Aorta (tissue), 5 donors: ENCODE measurements around the gene SEMA3F. TPM values are rescaled to one million over a fixed set of nuclear protein-coding genes. Genes with fewer than 3 reads are reported as not detected.

Source experiments
- ATAC-seq: fragments of 200-7000 bp; cut with Tn5 transposase; one replicate; pipeline ENCODE4 v1.9.1; 2022; ENCODE audit warnings: moderate library complexity; ENCODE audit not compliant: low FRiP score
- DNase-seq, 2 donors: peaks; one replicate each; pipeline ENCODE4 v3.0.0-alpha.2; 2020
- H3K27ac ChIP-seq, 2 donors: one replicate each; pipeline ENCODE4 v1.5.1; 2013; ENCODE audit warnings: low read length in 2 of 2, mild to moderate bottlenecking in 2 of 2, moderate library complexity in 2 of 2, control low read depth in 1 of 2, inconsistent platforms in 1 of 2, low read depth in 1 of 2
- H3K27me3 ChIP-seq, 2 donors: one replicate each; pipeline ENCODE4 v1.6.1; 2013; ENCODE audit warnings: control low read depth in 1 of 2, low read length in 1 of 2, mild to moderate bottlenecking in 1 of 2, moderate library complexity in 1 of 2; ENCODE audit not compliant: insufficient read depth in 2 of 2, control insufficient read depth in 1 of 2
- H3K36me3 ChIP-seq, 2 donors: one replicate each; pipeline ENCODE4 v1.6.1; 2013; ENCODE audit warnings: control low read depth in 1 of 2, low read length in 1 of 2, mild to moderate bottlenecking in 1 of 2; ENCODE audit not compliant: insufficient read depth in 2 of 2, control insufficient read depth in 1 of 2
- H3K4me1 ChIP-seq, 2 donors: one replicate each; pipeline ENCODE4 v1.6.1; 2013; ENCODE audit warnings: low read length in 2 of 2, control low read depth in 1 of 2, mild to moderate bottlenecking in 1 of 2, moderate library complexity in 1 of 2; ENCODE audit not compliant: insufficient read depth in 2 of 2, control insufficient read depth in 1 of 2
- H3K4me3 ChIP-seq, 2 donors: one replicate each; pipeline ENCODE4 v1.5.1; 2013; ENCODE audit warnings: low read length in 2 of 2, control low read depth in 1 of 2, mild to moderate bottlenecking in 1 of 2
- H3K9me3 ChIP-seq: one replicate; pipeline ENCODE4 v1.6.1; 2013; ENCODE audit warnings: mild to moderate bottlenecking, low read length; ENCODE audit not compliant: control insufficient read depth
- WGBS, 2 donors: extraction: QIAGEN DNeasy Blood & Tissue Kit; methylation state at CpG; one replicate each; pipeline ENCODE4 v1.1.7; 2013; 5-methylcytosine and 5-hydroxymethylcytosine counted together
- intact Hi-C, 2 donors: fragments of 100-400 bp; cut with DNase I; formaldehyde crosslinking; loops; one replicate each; pipeline versions ENCODE4 v1.14.2 to v1.15.0; 2022
- polyA plus RNA-seq, 2 donors: library from polyadenylated mRNA; stranded (reverse); fragments of 200-250 nt; gene quantifications; one replicate each; pipeline ENCODE4 v1.2.3, GENCODE V29; 2013
- total RNA-seq, 2 donors: library from RNA; stranded (reverse); fragmentation: NEBNext Ultra II Directional; extraction: Animal tissue kit (Norgen Biotek cat#: 25700); gene quantifications; one replicate each; pipeline ENCODE4 v1.2.1, GENCODE V29; 2021
- donor health status: healthy with polysubstance abuse.
- donor health status: Bipolar disorder and iron deficiency.
- donor health status: DM: no; HTN: no; CAD: no.
- donor health status: DM: no; HTN: no; CAD: no.
- donor health status: DM: yes; HTN: yes; CAD: no.

SEMA3F gene
- total and polyA plus RNA-seq, 4 donors: 10.3 to 40.3 (median 28.3) TPM

DNA sequence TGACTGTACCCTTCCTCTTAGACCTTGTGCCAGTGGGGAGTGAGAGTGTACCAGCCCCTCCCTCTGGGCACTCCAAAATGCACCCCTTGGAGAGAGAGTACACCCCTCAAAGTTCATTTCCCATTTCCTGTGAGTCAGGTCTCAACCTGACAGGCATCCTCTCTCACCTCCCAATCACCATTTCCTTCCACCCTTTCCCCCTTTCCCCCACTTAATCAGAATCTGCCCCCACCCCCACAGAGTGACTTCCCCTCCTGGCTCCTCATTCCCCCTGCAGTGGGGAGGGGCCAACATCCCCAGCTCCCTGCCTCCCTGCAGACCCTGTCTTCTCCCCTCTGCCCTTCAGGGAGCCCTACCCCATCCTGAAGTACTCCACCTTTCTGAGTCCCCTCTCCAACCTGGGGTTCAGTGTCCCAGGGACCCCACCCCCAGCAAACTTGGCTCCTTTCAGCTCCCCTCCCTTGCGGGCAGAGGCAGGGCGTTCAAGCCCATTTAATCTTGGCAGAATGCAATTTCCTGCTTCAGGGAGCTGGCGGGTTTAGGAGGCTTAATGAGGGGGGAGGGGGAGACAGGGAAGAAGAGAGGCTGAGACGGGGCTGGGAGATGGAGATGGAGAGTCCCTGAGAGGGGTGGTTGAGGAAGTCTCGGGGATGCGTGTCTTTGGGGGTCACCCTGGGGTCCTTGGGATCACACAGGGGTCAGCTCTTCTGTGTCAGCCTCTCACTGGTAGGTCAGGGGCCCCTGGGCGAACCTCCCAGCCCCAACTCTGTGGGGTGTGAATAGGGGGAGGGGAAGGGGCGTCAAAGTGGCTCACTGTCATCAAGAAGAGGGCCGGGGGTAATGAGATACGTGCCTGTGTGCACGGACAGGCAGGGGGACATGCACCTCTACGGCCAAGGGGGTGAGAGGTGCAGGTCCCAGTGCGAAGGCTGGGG lies 16.6 kb upstream of the SEMA3F start:
- no peak for ATAC-seq
- no peaks in the 10 kb centered on the region for H3K4me1 ChIP-seq
- intact Hi-C loops: no loop called here
- H3K27me3 ChIP-seq: no peaks in the 10 kb centered on the region
- no peak overlapping the region for H3K4me3 ChIP-seq
- no peaks in the 10 kb centered on the region for H3K36me3 ChIP-seq
- H3K27ac ChIP-seq: no peak overlapping the region
- 32 to 37% methylated on average over 13 of the region's 13 CpGs for WGBS, 2 donors
- no peak for DNase-seq
- no peaks in the 10 kb centered on the region for H3K9me3 ChIP-seq

DNA sequence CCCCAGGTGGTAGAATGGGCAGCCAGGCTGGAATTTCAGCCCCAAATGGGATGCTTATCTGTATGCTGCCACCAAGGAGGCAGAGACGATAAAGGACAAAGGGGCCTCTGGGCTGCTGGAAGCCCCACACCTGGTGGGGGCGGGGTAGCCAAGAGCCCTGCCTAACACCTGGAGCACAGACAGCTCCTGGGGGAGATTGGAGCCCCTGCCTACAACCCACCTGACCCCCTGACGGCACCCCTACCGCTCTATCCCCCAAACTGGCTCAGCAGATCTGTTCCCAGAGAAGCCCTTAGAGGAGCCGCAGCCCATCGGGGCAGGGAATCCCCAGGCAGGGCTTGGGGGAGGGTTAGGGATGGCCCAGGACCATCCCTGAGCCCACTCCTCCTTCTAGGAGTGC lies 15.8 kb upstream of the SEMA3F start:
- WGBS, 2 donors: 75 to 76% methylated on average over 6 of the region's 6 CpGs
- no peaks in the 10 kb centered on the region for H3K9me3 ChIP-seq
- ATAC-seq (no peak), DNase-seq (no peak)
- intact Hi-C loops: no loop called here
- H3K4me3 ChIP-seq: no peak overlapping the region
- no peaks in the 10 kb centered on the region for H3K36me3 ChIP-seq
- no peak overlapping the region for H3K27ac ChIP-seq
- H3K27me3 ChIP-seq: no peaks in the 10 kb centered on the region
- no peaks in the 10 kb centered on the region for H3K4me1 ChIP-seq

DNA sequence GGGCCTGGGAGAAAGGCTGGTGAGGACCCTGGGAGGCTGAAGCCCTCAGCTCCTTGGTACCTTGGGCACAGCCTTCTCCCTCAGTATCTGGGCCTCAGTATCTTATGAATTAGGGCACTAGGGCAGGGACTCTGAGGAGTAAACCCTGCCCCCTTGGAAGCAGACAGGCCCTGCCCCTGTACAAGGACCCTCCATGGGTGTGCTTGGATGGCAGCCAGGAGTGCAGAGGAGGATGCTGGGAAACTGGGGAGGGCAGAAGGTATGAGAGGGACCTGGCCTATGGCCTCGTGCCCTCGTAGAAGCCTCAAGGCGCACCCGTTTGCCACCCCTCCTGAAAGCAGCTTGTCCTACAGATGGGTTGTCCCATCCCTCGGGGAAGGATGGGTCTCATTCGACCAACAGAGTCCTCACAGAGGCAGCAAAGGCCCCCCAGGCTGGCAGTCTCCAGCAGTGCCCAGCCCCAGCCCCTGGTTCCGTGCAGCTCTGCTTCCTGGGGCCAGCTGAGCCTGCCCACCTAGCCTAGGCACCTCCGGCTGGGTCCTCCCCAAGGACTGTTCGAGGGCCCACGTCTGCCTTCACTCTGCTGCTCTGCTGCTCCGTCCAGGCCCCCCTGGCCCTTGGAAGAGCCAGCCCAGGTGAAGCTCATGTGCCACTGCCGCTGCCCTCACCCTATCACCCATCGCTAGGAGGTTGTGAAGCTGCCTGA lies 15.3 kb upstream of the SEMA3F start:
- ATAC-seq (no peak), DNase-seq (no peak)
- 91 to 93% methylated on average over 12 to 13 of the region's 13 CpGs for WGBS, 2 donors
- no peaks in the 10 kb centered on the region for H3K36me3 ChIP-seq
- no peak overlapping the region for H3K27ac ChIP-seq
- intact Hi-C loops: no loop called here
- no peak overlapping the region for H3K4me3 ChIP-seq
- no peaks in the 10 kb centered on the region for H3K4me1 ChIP-seq
- no peaks in the 10 kb centered on the region for H3K9me3 ChIP-seq
- no peaks in the 10 kb centered on the region for H3K27me3 ChIP-seq

GRCh38 chr3:50140990-50141389 lies 14.1 kb upstream of the SEMA3F start:
- no peaks in the 10 kb centered on the region for H3K9me3 ChIP-seq
- H3K4me1 ChIP-seq: no peaks in the 10 kb centered on the region
- H3K36me3 ChIP-seq: no peaks in the 10 kb centered on the region
- H3K27ac ChIP-seq: no peak overlapping the region
- H3K4me3 ChIP-seq: no peak overlapping the region
- intact Hi-C loops: no loop called here
- no peaks in the 10 kb centered on the region for H3K27me3 ChIP-seq
- ATAC-seq: no peak
- WGBS, 2 donors: 96 to 97% methylated on average over 12 of the region's 12 CpGs
- DNase-seq: no peak

- DNase-seq: no peak
- no peak for ATAC-seq
- Histone ChIP-seq H3K27ac (no peak overlapping the region), H3K4me1 (no peaks in the 10 kb centered on the region), H3K9me3 (no peaks in the 10 kb centered on the region), H3K36me3 (no peaks in the 10 kb centered on the region), H3K27me3 (no peaks in the 10 kb centered on the region), H3K4me3 (no peak overlapping the region)
- intact Hi-C loops: no loop called here
- WGBS, 2 donors: 91% methylated on average over 3 of the region's 3 CpGs
Measured at GRCh38 chr3:50146316-50146901, 8.7 kb upstream of the SEMA3F start.

GRCh38 chr3:50147016-50147415 lies 8.1 kb upstream of the SEMA3F start:
- intact Hi-C loops: no loop called here
- Histone ChIP-seq H3K4me1 (no peaks in the 10 kb centered on the region), H3K9me3 (no peaks in the 10 kb centered on the region), H3K36me3 (no peaks in the 10 kb centered on the region), H3K27ac (no peak overlapping the region), H3K27me3 (no peaks in the 10 kb centered on the region), H3K4me3 (no peak overlapping the region)
- DNase-seq (no peak), ATAC-seq (no peak)
- 94 to 96% methylated on average over 7 of the region's 7 CpGs for WGBS, 2 donors

DNA sequence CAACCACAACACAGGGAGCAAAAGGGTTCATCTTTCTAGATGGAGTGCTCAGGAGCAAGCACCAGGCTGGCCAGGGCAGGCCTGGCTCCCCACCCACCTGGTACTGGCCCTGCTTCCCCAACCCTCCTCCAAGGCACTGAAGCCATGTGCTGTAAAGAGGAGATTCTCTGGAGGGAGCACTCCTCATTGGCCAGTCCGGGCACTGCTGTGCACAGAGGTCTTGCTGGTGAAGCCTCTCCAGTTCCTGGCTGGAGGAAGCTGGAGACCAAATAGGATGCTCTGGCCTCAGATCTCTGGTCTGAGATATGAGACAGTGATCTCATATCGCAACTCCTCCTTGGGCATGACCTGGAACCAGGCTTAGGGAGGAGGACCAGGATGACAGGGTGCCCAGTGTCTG lies 7.7 kb upstream of the SEMA3F start:
- H3K9me3 ChIP-seq: no peaks in the 10 kb centered on the region

GRCh38 chr3:50147861-50148260 lies 7.3 kb upstream of the SEMA3F start:
- no peaks in the 10 kb centered on the region for H3K9me3 ChIP-seq
- 76 to 79% methylated on average over 6 of the region's 6 CpGs for WGBS, 2 donors
- H3K4me1 ChIP-seq: no peaks in the 10 kb centered on the region
- no peaks in the 10 kb centered on the region for H3K27me3 ChIP-seq
- no peak overlapping the region for H3K27ac ChIP-seq
- intact Hi-C loops: no loop called here
- no peak overlapping the region for H3K4me3 ChIP-seq
- ATAC-seq (no peak), DNase-seq (no peak)
- no peaks in the 10 kb centered on the region for H3K36me3 ChIP-seq

More for the DNA sequence above, 7.7 kb upstream of the SEMA3F start:
- H3K27me3 ChIP-seq: no peaks in the 10 kb centered on the region
- no peak for DNase-seq
- no peaks in the 10 kb centered on the region for H3K36me3 ChIP-seq
- ATAC-seq: no peak
- WGBS, 2 donors: 81 to 82% methylated on average over 2 of the region's 2 CpGs
- H3K4me3 ChIP-seq: no peak overlapping the region
- no peak overlapping the region for H3K27ac ChIP-seq
- no peaks in the 10 kb centered on the region for H3K4me1 ChIP-seq
- intact Hi-C loops: no loop called here
